ENCODE results near the gene PUSL1.

The PUSL1 gene

GRCh38 chr1:1273209-1273511 lies 35.2 kb upstream of the PUSL1 start:
- no peaks in the 10 kb centered on the region for H3K9me3 Mint-ChIP-seq
- peaks cover 44% of the 10 kb centered on the region for H3K36me3 Mint-ChIP-seq (ENCODE audit: low read depth)
- H3K27ac Mint-ChIP-seq, result peak overlapping the region; percentile 94
- H3K27me3 Mint-ChIP-seq, result no peaks in the 10 kb centered on the region
- no peak for DNase-seq
- peaks cover 41% of the 10 kb centered on the region for H3K4me1 Mint-ChIP-seq (ENCODE audit: low read depth)
- peak overlapping the region; percentile 91 for H3K4me3 Mint-ChIP-seq

- peaks cover 39% of the 10 kb centered on the region for H3K36me3 Mint-ChIP-seq (ENCODE audit: low read depth)
- peak within 1 kb of the TSS; percentile 94 for H3K27ac Mint-ChIP-seq
- H3K4me3 Mint-ChIP-seq, result peak within 1 kb of the TSS; percentile 91
- H3K9me3 Mint-ChIP-seq, result no peaks in the 10 kb centered on the region
- DNase-seq, result peak; percentile 95
- H3K4me1 Mint-ChIP-seq (ENCODE audit: low read depth), result peaks cover 41% of the 10 kb centered on the region
- H3K27me3 Mint-ChIP-seq, result no peaks in the 10 kb centered on the region
These were observed 34.7 kb upstream of the PUSL1 start, which contains the start of gene UBE2J2 for GRCh38 chr1:1273512-1274298. Gene UBE2J2, minus strand, starts transcription at chr1:1273854. Its CDS starts 5,862 bp downstream, at chr1:1267992.

GRCh38 chr1:1274299-1274930 lies 34.0 kb upstream of the PUSL1 start:
- no peak for DNase-seq
- peak overlapping the region; percentile 74 for H3K4me3 Mint-ChIP-seq

GRCh38 chr1:1274931-1275431 lies 33.4 kb upstream of the PUSL1 start:
- Mint-ChIP-seq H3K36me3 (ENCODE audit: low read depth) (peaks cover 31% of the 10 kb centered on the region), H3K27ac (peak overlapping the region; percentile 72), H3K4me3 (peak overlapping the region; percentile 74), H3K9me3 (no peaks in the 10 kb centered on the region), H3K27me3 (no peaks in the 10 kb centered on the region), H3K4me1 (ENCODE audit: low read depth) (peaks cover 36% of the 10 kb centered on the region)
- no peak for DNase-seq

More at GRCh38 chr1:1274299-1274930, 34.0 kb upstream of the PUSL1 start:
- Mint-ChIP-seq H3K27me3 (no peaks in the 10 kb centered on the region), H3K36me3 (ENCODE audit: low read depth) (peaks cover 37% of the 10 kb centered on the region), H3K27ac (peak overlapping the region; percentile 72), H3K4me1 (ENCODE audit: low read depth) (peaks cover 41% of the 10 kb centered on the region), H3K9me3 (no peaks in the 10 kb centered on the region)

GRCh38 chr1:1275836-1276235 lies 32.6 kb upstream of the PUSL1 start:
- no peak for DNase-seq
- Mint-ChIP-seq H3K27ac (peak overlapping the region; percentile 11), H3K36me3 (ENCODE audit: low read depth) (peaks cover 23% of the 10 kb centered on the region), H3K4me3 (peak overlapping the region; percentile 6), H3K9me3 (no peaks in the 10 kb centered on the region), H3K4me1 (ENCODE audit: low read depth) (peaks cover 28% of the 10 kb centered on the region), H3K27me3 (no peaks in the 10 kb centered on the region)

GRCh38 chr1:1278620-1279019 lies 29.8 kb upstream of the PUSL1 start:
- Mint-ChIP-seq H3K27ac (no peak overlapping the region), H3K27me3 (no peaks in the 10 kb centered on the region), H3K36me3 (ENCODE audit: low read depth) (no peaks in the 10 kb centered on the region), H3K4me3 (no peak overlapping the region), H3K4me1 (ENCODE audit: low read depth) (peaks cover 13% of the 10 kb centered on the region), H3K9me3 (no peaks in the 10 kb centered on the region)
- no peak for DNase-seq

GRCh38 chr1:1279028-1279427 lies 29.4 kb upstream of the PUSL1 start:
- Mint-ChIP-seq H3K4me1 (ENCODE audit: low read depth) (peaks cover 13% of the 10 kb centered on the region), H3K9me3 (no peaks in the 10 kb centered on the region), H3K27me3 (no peaks in the 10 kb centered on the region), H3K36me3 (ENCODE audit: low read depth) (no peaks in the 10 kb centered on the region), H3K27ac (no peak overlapping the region), H3K4me3 (no peak overlapping the region)
- no peak for DNase-seq

GRCh38 chr1:1280782-1281481 lies 27.5 kb upstream of the PUSL1 start:
- Mint-ChIP-seq H3K9me3 (no peaks in the 10 kb centered on the region), H3K36me3 (ENCODE audit: low read depth) (no peaks in the 10 kb centered on the region), H3K4me3 (no peak overlapping the region), H3K4me1 (ENCODE audit: low read depth) (peaks cover 5% of the 10 kb centered on the region), H3K27me3 (no peaks in the 10 kb centered on the region), H3K27ac (no peak overlapping the region)
- DNase-seq, result no peak

GRCh38 chr1:1281533-1282321 lies 26.7 kb upstream of the PUSL1 start:
- no peak overlapping the region for H3K4me3 Mint-ChIP-seq
- peaks cover 5% of the 10 kb centered on the region for H3K4me1 Mint-ChIP-seq (ENCODE audit: low read depth)
- no peaks in the 10 kb centered on the region for H3K9me3 Mint-ChIP-seq
- no peak overlapping the region for H3K27ac Mint-ChIP-seq
- no peak for DNase-seq
- no peaks in the 10 kb centered on the region for H3K27me3 Mint-ChIP-seq
- H3K36me3 Mint-ChIP-seq (ENCODE audit: low read depth), result no peaks in the 10 kb centered on the region

GRCh38 chr1:1282998-1283397 lies 25.4 kb upstream of the PUSL1 start:
- Mint-ChIP-seq H3K36me3 (ENCODE audit: low read depth) (no peaks in the 10 kb centered on the region), H3K4me1 (ENCODE audit: low read depth) (peaks cover 5% of the 10 kb centered on the region), H3K4me3 (no peak overlapping the region), H3K9me3 (no peaks in the 10 kb centered on the region), H3K27ac (no peak overlapping the region), H3K27me3 (no peaks in the 10 kb centered on the region)
- no peak for DNase-seq

- H3K27ac Mint-ChIP-seq, result no peak overlapping the region
- H3K9me3 Mint-ChIP-seq, result no peaks in the 10 kb centered on the region
- peaks cover 5% of the 10 kb centered on the region for H3K4me1 Mint-ChIP-seq (ENCODE audit: low read depth)
- no peak overlapping the region for H3K4me3 Mint-ChIP-seq
- no peaks in the 10 kb centered on the region for H3K36me3 Mint-ChIP-seq (ENCODE audit: low read depth)
- no peaks in the 10 kb centered on the region for H3K27me3 Mint-ChIP-seq
- DNase-seq, result no peak
These were observed 24.6 kb upstream of the PUSL1 start for GRCh38 chr1:1283821-1284220.

- Mint-ChIP-seq H3K27me3 (no peaks in the 10 kb centered on the region), H3K4me3 (no peak overlapping the region), H3K27ac (no peak overlapping the region), H3K36me3 (ENCODE audit: low read depth) (no peaks in the 10 kb centered on the region), H3K9me3 (no peaks in the 10 kb centered on the region), H3K4me1 (ENCODE audit: low read depth) (peaks cover 5% of the 10 kb centered on the region)
- no peak for DNase-seq
These were observed 23.9 kb upstream of the PUSL1 start for GRCh38 chr1:1284221-1285101.

GRCh38 chr1:1285102-1285571 lies 23.3 kb upstream of the PUSL1 start:
- Mint-ChIP-seq H3K9me3 (no peaks in the 10 kb centered on the region), H3K36me3 (ENCODE audit: low read depth) (no peaks in the 10 kb centered on the region), H3K4me1 (ENCODE audit: low read depth) (peaks cover 5% of the 10 kb centered on the region), H3K27me3 (no peaks in the 10 kb centered on the region), H3K4me3 (no peak overlapping the region), H3K27ac (no peak overlapping the region)
- DNase-seq, result no peak

Data from activated T-cell treated with anti-CD3 and anti-CD28 coated beads, Interleukin-2, amount 50 U/mL, for 24 hours (primary cell).